ENCODE results near the gene COMMD3.
"Not testable (repeated sequence)": the region's sequence is repeated elsewhere in the genome, so short reads cannot be mapped to it uniquely, and the experiment has no call there.

The COMMD3 gene

GRCh38 chr10:22316286-22317075 lies at the start of gene COMMD3:
Gene COMMD3, plus strand, starts transcription at chr10:22316388. Its CDS starts 30 bp downstream, at chr10:22316418.
- DNase-seq (ENCODE audit: low spot score): peak; percentile 79

GRCh38 chr10:22268503-22268902 lies 47.7 kb upstream of the COMMD3 start:
- DNase-seq (ENCODE audit: low spot score): no peak

GRCh38 chr10:22271786-22272185 lies 44.4 kb upstream of the COMMD3 start:
- no peak for DNase-seq (ENCODE audit: low spot score)

- DNase-seq (ENCODE audit: low spot score): no peak
These were observed 37.8 kb upstream of the COMMD3 start for GRCh38 chr10:22278441-22278782.

- no peak for DNase-seq (ENCODE audit: low spot score)
These were observed 36.1 kb upstream of the COMMD3 start for GRCh38 chr10:22280078-22280477.

GRCh38 chr10:22285130-22285529 lies 31.1 kb upstream of the COMMD3 start:
- no peak for DNase-seq (ENCODE audit: low spot score)

- no peak for DNase-seq (ENCODE audit: low spot score)
These were observed 22.3 kb upstream of the COMMD3 start for GRCh38 chr10:22293747-22294404.

- no peak for DNase-seq (ENCODE audit: low spot score)
These were observed 21.5 kb upstream of the COMMD3 start for GRCh38 chr10:22294694-22295093.

GRCh38 chr10:22301193-22301592 lies 15.0 kb upstream of the COMMD3 start:
- DNase-seq (ENCODE audit: low spot score): no peak

GRCh38 chr10:22303461-22303860 lies 12.7 kb upstream of the COMMD3 start:
- DNase-seq (ENCODE audit: low spot score): no peak

- DNase-seq (ENCODE audit: low spot score): no peak
These were observed 10.5 kb upstream of the COMMD3 start for GRCh38 chr10:22305721-22306120.

- no peak for DNase-seq (ENCODE audit: low spot score)
These were observed 7.8 kb upstream of the COMMD3 start for GRCh38 chr10:22308390-22308789.

GRCh38 chr10:22309180-22310000 lies 6.8 kb upstream of the COMMD3 start:
- DNase-seq (ENCODE audit: low spot score): no peak

- DNase-seq (ENCODE audit: low spot score): not testable (repeated sequence)
These were observed 6.2 kb upstream of the COMMD3 start for GRCh38 chr10:22310012-22310411.

GRCh38 chr10:22310928-22311327 lies 5.3 kb upstream of the COMMD3 start:
- DNase-seq (ENCODE audit: low spot score): no peak

- no peak for DNase-seq (ENCODE audit: low spot score)
These were observed 1.3 kb upstream of the COMMD3 start for GRCh38 chr10:22314852-22315251.

- DNase-seq (ENCODE audit: low spot score): no peak
These were observed 518 bp upstream of the COMMD3 start for GRCh38 chr10:22315455-22316285.

- no peak for DNase-seq (ENCODE audit: low spot score)
These were observed 835 bp downstream of the COMMD3 start for GRCh38 chr10:22317076-22317370.

- no peak for DNase-seq (ENCODE audit: low spot score)
These were observed 1.8 kb downstream of the COMMD3 start for GRCh38 chr10:22317771-22318565.

- no peak for DNase-seq (ENCODE audit: low spot score)
These were observed 2.6 kb downstream of the COMMD3 start for GRCh38 chr10:22318772-22319171.

- DNase-seq (ENCODE audit: low spot score): no peak
These were observed 3.4 kb downstream of the COMMD3 start for GRCh38 chr10:22319547-22319979.

All from AG08395 (cell line).